OCI-LY3 (cell line): ENCODE measurements around the gene MAPKBP1.

Experiments used
- EZH2phosphoT487 ChIP-seq: fragments of 200-600 bp; shearing (Covaris generic); IDR thresholded peaks from 2 replicates; pipeline ENCODE4 v1.6.1; 2018; ENCODE audit warnings: antibody characterized with exemption, mixed run types, low read depth
- TF ChIP-seq, protein P1 (sequence below): fragments of 200-600, 300-600 bp; sonication (generic); IDR thresholded peaks from 2 replicates; pipeline ENCODE4 v1.5.1; 2014; ENCODE audit warnings: antibody characterized with exemption, low read length, low read depth

DNA sequence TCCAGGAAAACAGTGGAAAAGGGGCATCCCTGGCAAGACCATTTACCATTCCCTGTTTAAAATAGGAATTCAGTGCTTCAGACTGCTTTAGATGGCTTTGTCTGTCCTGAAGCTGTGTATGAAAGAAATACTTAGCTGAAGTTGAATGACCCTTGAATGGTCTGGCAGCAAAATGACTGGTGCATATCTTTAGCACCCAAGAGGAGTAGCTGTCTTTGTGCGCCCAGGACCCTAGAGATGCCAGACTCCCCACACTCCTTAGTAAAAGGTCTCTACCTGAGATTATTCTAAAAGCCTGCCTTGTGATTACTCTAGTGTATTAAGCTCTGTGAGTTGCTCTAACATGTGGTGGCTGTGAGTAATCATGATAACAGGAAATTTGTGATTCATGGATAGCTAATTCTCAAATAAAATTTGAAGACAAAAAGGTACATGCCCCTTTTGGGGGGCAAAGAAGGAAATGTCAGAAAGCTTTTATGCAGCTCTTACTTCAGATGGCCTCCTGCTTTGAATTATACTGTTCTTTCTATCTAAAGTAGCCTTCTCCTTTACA, 3.2 kb downstream of the MAPKBP1 start:
- TF ChIP-seq, protein P1, sequence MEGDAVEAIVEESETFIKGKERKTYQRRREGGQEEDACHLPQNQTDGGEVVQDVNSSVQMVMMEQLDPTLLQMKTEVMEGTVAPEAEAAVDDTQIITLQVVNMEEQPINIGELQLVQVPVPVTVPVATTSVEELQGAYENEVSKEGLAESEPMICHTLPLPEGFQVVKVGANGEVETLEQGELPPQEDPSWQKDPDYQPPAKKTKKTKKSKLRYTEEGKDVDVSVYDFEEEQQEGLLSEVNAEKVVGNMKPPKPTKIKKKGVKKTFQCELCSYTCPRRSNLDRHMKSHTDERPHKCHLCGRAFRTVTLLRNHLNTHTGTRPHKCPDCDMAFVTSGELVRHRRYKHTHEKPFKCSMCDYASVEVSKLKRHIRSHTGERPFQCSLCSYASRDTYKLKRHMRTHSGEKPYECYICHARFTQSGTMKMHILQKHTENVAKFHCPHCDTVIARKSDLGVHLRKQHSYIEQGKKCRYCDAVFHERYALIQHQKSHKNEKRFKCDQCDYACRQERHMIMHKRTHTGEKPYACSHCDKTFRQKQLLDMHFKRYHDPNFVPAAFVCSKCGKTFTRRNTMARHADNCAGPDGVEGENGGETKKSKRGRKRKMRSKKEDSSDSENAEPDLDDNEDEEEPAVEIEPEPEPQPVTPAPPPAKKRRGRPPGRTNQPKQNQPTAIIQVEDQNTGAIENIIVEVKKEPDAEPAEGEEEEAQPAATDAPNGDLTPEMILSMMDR = no peak
- TF ChIP-seq EZH2phosphoT487 = no peak
